Activated naive CD4-positive, alpha-beta T cell treated with anti-CD3 and anti-CD28 coated beads for 36 hours (primary cell): Measurements from ENCODE around the gene FEZF1. TPM values are rescaled to one million over a fixed set of nuclear protein-coding genes. Genes with fewer than 3 reads are reported as not detected.

ENCODE experiments used
- CTCF ChIA-PET: fragments of 350-600 bp; sonication (Branson Sonifier 250); formaldehyde crosslinking; loops from one replicate; lab custom pipeline; 2021; ENCODE audit warnings: antibody characterized with exemption; lab: Charles Lee
- DNase-seq: peaks from one replicate; pipeline ENCODE4 v3.0.0-alpha.2; 2020
- H3K27ac Mint-ChIP-seq: one replicate; pipeline ENCODE4 v1.8.0; 2021; ENCODE audit warnings: mild to moderate bottlenecking, mixed read lengths
- H3K27me3 Mint-ChIP-seq: one replicate; pipeline ENCODE4 v1.8.0; 2021; ENCODE audit warnings: low read depth, mixed read lengths
- H3K36me3 Mint-ChIP-seq: one replicate; pipeline ENCODE4 v1.8.0; 2021; ENCODE audit warnings: low read depth, mixed read lengths
- H3K4me1 Mint-ChIP-seq: one replicate; pipeline ENCODE4 v1.8.0; 2021; ENCODE audit warnings: low read depth, mixed read lengths
- H3K4me3 Mint-ChIP-seq: one replicate; pipeline ENCODE4 v1.8.0; 2021; ENCODE audit warnings: mild to moderate bottlenecking, moderate library complexity, mixed read lengths
- H3K9me3 Mint-ChIP-seq: one replicate; pipeline ENCODE4 v1.8.0; 2021; ENCODE audit warnings: mixed read lengths
- intact Hi-C: fragments of 100-400 bp; cut with micrococcal nuclease; formaldehyde crosslinking; loops from one replicate; pipeline ENCODE4 v1.15.1; 2023
- total RNA-seq, 2 experiments: library from RNA; stranded (reverse); gene quantifications; one replicate each; pipeline ENCODE4 v1.2.3, GENCODE V29; 2021

FEZF1 gene
- total RNA-seq, 2 experiments from 2014 or later, result not detected

- H3K36me3 Mint-ChIP-seq, result peaks cover 1% of the 10 kb centered on the region
- intact Hi-C loops, result no loop called here
- H3K4me1 Mint-ChIP-seq, result peaks cover 6% of the 10 kb centered on the region
- CTCF ChIA-PET, result no interaction called here
- DNase-seq, result no peak
- no peak overlapping the region for H3K4me3 Mint-ChIP-seq
- no peaks in the 10 kb centered on the region for H3K9me3 Mint-ChIP-seq
- H3K27ac Mint-ChIP-seq, result no peak overlapping the region
- H3K27me3 Mint-ChIP-seq, result peaks cover 76% of the 10 kb centered on the region
Measured at GRCh38 chr7:122304996-122305421, 459 bp upstream of the FEZF1 start.

GRCh38 chr7:122303531-122304318 lies 825 bp downstream of the FEZF1 start:
- H3K4me3 Mint-ChIP-seq, result no peak overlapping the region
- H3K27ac Mint-ChIP-seq, result no peak overlapping the region
- DNase-seq, result no peak

DNA sequence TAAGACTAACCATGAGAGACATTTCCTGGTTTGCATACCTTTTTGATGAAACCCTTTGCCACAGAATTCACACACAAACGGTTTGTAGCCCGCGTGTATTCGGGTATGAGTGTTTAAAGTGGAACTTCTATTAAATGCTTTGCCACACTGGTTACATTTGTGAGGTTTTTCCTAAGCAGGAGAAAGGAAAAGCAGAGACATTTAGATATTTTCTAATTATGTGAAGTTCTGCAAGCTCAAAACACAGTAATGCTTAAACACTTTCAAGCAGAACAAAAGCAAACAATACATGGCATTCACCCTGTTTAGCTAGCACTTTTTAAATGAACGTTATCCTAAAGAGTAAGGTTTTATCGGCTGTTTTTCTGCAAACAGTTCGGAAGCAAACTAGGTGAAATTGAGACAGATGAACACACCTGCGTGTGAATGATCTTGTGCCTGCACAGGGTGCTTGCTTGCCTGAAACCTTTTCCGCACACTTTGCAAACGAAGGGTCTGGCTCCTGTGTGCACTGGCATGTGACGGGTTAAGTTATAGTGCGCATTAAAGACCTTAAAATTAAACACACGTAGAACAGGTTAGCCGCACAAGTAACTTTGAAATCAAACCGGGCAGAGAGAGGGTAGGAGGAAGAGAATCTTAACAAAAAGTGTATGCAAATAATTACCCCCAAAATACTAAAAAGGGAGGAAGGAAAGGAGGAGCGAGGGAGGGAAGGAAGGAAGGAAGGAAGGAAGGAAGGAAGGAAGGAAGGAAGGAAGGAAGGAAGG lies 1.6 kb downstream of the FEZF1 start:
- Mint-ChIP-seq H3K36me3 (peaks cover 1% of the 10 kb centered on the region), H3K27ac (no peak overlapping the region), H3K4me3 (no peak overlapping the region), H3K27me3 (peaks cover 82% of the 10 kb centered on the region), H3K4me1 (peaks cover 3% of the 10 kb centered on the region), H3K9me3 (no peaks in the 10 kb centered on the region)
- intact Hi-C loops, result no loop called here
- CTCF ChIA-PET, result no interaction called here
- no peak for DNase-seq

More at GRCh38 chr7:122303531-122304318, 825 bp downstream of the FEZF1 start:
- CTCF ChIA-PET, result no interaction called here
- Mint-ChIP-seq H3K36me3 (peaks cover 1% of the 10 kb centered on the region), H3K9me3 (no peaks in the 10 kb centered on the region), H3K4me1 (peaks cover 3% of the 10 kb centered on the region), H3K27me3 (peaks cover 77% of the 10 kb centered on the region)
- intact Hi-C loops, result no loop called here

- no peaks in the 10 kb centered on the region for H3K9me3 Mint-ChIP-seq
- peaks cover 3% of the 10 kb centered on the region for H3K4me1 Mint-ChIP-seq
- no peak overlapping the region for H3K4me3 Mint-ChIP-seq
- intact Hi-C loops, result no loop called here
- peaks cover 1% of the 10 kb centered on the region for H3K36me3 Mint-ChIP-seq
- DNase-seq, result no peak
- CTCF ChIA-PET, result no interaction called here
- peaks cover 82% of the 10 kb centered on the region for H3K27me3 Mint-ChIP-seq
- no peak overlapping the region for H3K27ac Mint-ChIP-seq
Measured at GRCh38 chr7:122301858-122302760, 2.4 kb downstream of the FEZF1 start.

DNA sequence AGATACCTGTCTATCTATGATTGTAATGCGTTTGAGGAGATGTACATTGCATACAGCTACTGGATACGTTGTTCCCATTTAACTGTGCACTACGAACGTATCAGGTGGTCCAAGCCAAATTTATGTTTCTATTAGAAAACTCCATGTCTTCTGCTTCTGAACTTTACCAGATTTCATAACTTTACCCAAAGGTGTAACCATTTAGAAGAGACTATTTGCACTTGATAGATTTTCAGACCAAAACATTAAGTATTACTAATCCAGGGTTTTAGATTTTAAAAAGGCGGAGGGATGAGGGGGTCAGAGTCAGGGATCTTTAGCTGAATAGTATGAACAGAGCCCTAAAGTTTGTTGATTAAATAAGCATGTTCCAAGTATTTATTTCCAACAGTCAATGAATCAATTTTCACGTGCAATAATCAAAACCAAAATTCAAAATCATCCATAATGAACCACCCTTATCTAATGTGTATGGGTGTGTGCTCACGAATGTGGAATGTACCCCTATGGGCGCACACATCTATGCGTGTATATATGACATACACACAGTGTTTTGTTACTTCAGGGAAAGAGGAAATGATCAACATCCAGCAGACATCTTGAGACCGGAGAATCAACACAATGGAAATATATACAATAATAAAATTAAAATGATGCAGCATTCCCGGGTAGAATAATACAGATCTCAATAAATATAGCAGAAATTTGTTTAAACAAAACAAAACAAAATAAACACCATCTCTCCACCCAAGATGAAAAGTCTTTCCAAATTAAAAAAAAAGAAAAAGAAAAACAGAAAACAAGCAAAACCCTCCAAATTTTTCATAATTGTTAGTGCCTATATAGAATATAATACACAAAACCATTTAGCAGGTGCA lies 3.4 kb downstream of the FEZF1 start:
- CTCF ChIA-PET, result no interaction called here
- peaks cover 3% of the 10 kb centered on the region for H3K4me1 Mint-ChIP-seq
- peaks cover 74% of the 10 kb centered on the region for H3K27me3 Mint-ChIP-seq
- DNase-seq, result no peak
- H3K36me3 Mint-ChIP-seq, result peaks cover 1% of the 10 kb centered on the region
- no peak overlapping the region for H3K4me3 Mint-ChIP-seq
- H3K27ac Mint-ChIP-seq, result no peak overlapping the region
- intact Hi-C loops, result no loop called here
- no peaks in the 10 kb centered on the region for H3K9me3 Mint-ChIP-seq

DNA sequence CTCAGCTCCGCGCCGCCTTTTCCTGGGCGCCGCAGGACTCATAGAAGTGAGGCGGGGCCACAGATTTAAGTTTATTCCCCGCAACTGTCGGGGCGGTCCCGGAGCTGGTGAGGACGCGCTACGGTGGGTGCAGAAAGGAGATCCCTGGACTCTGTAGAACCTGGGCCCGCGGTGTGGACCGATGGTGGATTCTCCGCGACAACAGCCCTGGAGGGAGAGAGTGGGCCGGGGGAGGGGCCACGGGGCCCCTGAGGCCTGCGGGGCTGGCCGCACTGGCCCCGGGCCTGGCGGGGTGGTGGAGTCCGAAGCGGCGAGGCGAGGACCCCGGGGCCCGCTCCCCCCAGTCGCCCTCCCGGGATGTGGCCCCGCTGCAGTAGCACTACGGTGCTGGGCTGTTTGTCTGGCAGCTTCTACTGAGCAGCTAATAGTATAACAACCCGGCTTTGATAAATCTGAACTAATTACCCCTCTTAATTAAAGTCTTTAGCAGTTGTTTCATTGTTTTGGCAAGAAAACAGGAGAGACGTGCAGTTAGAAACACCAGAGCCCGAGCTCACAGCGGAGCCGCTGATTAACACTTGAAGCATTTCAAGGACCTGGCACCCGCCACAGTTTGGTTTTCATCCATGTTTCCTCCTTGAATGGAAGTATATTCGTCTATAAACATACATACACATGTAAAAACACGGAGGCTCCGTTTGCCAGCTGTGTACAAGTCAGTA lies 4.2 kb downstream of the FEZF1 start:
- H3K36me3 Mint-ChIP-seq, result peaks cover 1% of the 10 kb centered on the region
- peaks cover 67% of the 10 kb centered on the region for H3K27me3 Mint-ChIP-seq
- H3K4me1 Mint-ChIP-seq, result peaks cover 3% of the 10 kb centered on the region
- CTCF ChIA-PET, result interaction anchor here (1.1 kb wide), 1 partner anchor 82 kb away, joined by 3 read pairs; no protein-coding TSS in a partner anchor
- no peak for DNase-seq
- H3K4me3 Mint-ChIP-seq, result no peak overlapping the region
- H3K27ac Mint-ChIP-seq, result no peak overlapping the region
- no peaks in the 10 kb centered on the region for H3K9me3 Mint-ChIP-seq
- intact Hi-C loops, result no loop called here

- intact Hi-C loops, result no loop called here
- Mint-ChIP-seq H3K27ac (no peak overlapping the region), H3K9me3 (no peaks in the 10 kb centered on the region), H3K36me3 (peaks cover 1% of the 10 kb centered on the region), H3K4me3 (no peak overlapping the region), H3K4me1 (peaks cover 3% of the 10 kb centered on the region), H3K27me3 (peaks cover 64% of the 10 kb centered on the region)
- CTCF ChIA-PET, result interaction anchor here (1.1 kb wide), 1 partner anchor 81 kb away, joined by 3 read pairs; no protein-coding TSS in a partner anchor
- DNase-seq, result no peak
Measured at GRCh38 chr7:122299624-122300210, 4.8 kb downstream of the FEZF1 start.

GRCh38 chr7:122298618-122299017 lies 5.9 kb downstream of the FEZF1 start:
- peaks cover 2% of the 10 kb centered on the region for H3K4me1 Mint-ChIP-seq
- no peak overlapping the region for H3K4me3 Mint-ChIP-seq
- CTCF ChIA-PET, result no interaction called here
- H3K9me3 Mint-ChIP-seq, result no peaks in the 10 kb centered on the region
- no peak overlapping the region for H3K27ac Mint-ChIP-seq
- H3K27me3 Mint-ChIP-seq, result peaks cover 53% of the 10 kb centered on the region
- intact Hi-C loops, result no loop called here
- peaks cover 1% of the 10 kb centered on the region for H3K36me3 Mint-ChIP-seq
- no peak for DNase-seq

GRCh38 chr7:122298131-122298530 lies 6.4 kb downstream of the FEZF1 start:
- peaks cover under 1% of the 10 kb centered on the region for H3K4me1 Mint-ChIP-seq
- CTCF ChIA-PET, result no interaction called here
- H3K9me3 Mint-ChIP-seq, result no peaks in the 10 kb centered on the region
- H3K27me3 Mint-ChIP-seq, result peaks cover 49% of the 10 kb centered on the region
- intact Hi-C loops, result no loop called here
- H3K36me3 Mint-ChIP-seq, result peaks cover under 1% of the 10 kb centered on the region
- no peak overlapping the region for H3K4me3 Mint-ChIP-seq
- no peak overlapping the region for H3K27ac Mint-ChIP-seq
- no peak for DNase-seq

DNA sequence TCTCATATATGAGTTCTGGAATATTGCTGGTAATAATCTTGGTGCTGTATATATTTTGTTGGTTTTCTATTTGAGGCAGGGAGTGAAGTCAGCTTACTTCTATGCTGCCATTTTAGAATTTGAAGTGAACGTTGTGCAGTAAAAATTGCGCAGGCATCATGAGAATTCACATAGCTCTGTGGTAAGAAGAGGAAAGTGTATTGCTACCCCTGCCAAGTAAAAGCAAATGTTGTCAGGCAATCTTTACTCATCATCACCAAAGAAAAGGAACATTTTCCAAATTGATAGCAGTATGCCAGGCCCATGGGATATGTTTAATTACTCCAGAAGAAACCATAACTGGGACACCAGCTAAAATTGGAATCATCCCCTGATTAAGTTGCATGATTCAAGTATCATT lies 13.4 kb downstream of the FEZF1 start:
- no peaks in the 10 kb centered on the region for H3K4me1 Mint-ChIP-seq
- peaks cover 1% of the 10 kb centered on the region for H3K9me3 Mint-ChIP-seq
- no peak overlapping the region for H3K4me3 Mint-ChIP-seq
- H3K27me3 Mint-ChIP-seq, result peaks cover 2% of the 10 kb centered on the region
- no peak for DNase-seq
- intact Hi-C loops, result no loop called here
- no peaks in the 10 kb centered on the region for H3K36me3 Mint-ChIP-seq
- CTCF ChIA-PET, result no interaction called here
- H3K27ac Mint-ChIP-seq, result no peak overlapping the region

DNA sequence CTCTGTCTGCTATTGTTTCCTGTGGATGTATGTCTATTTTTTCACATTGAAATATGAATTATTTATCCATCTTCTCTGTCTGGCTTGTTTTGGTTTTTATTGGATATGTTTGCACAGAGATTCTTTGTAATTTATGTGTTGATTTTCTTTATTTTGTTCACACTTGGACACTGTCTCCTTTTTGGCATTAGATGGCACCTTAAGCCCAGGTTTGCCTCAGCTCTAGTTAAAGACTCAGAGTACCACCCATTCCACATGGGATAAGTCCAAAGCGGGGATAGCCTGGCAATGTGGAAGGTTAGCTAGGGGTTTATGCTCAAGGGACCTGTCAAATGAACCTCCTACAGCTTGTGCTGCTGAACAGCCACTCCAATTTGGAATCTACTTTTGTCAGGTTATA lies 14.1 kb downstream of the FEZF1 start:
- Mint-ChIP-seq H3K9me3 (peaks cover 3% of the 10 kb centered on the region), H3K36me3 (no peaks in the 10 kb centered on the region), H3K4me3 (no peak overlapping the region), H3K27ac (no peak overlapping the region), H3K27me3 (peaks cover 2% of the 10 kb centered on the region), H3K4me1 (no peaks in the 10 kb centered on the region)
- intact Hi-C loops, result no loop called here
- no peak for DNase-seq
- CTCF ChIA-PET, result no interaction called here
